ENCODE measurements around the gene CEP170B. TPM values are rescaled to one million over a fixed set of nuclear protein-coding genes. Genes with fewer than 3 reads are reported as not detected.
A peak's percentile ranks its signal among the peaks of the same experiment; 100 is the strongest.

The CEP170B gene
- total and polyA plus RNA-seq, 2 of the 13 experiments (the other 11 are each of a cell fraction or from before 2014, with no cell fraction given), result 4.3 to 8.8 TPM

DNA sequence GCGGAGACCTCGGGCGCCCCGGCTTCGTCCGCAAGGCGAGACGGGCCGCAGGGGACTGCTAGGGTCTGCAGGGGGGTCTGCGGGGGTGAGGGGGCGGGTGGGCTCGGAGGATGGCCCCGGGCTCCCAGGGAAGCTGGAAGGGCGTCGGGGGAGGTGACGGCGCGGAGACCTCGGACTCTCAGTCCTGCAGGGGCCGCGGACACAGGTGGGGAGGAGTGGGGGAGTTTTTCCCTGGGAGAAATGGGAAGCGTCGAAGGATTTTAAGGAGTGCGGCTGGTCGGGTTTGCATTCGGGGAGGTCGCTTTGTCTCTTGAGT is 38.2 kb upstream of the CEP170B start:
- WGBS (ENCODE audit: low lambda C conversion rate), result under 1% methylated on average over 10 of the region's 27 CpGs
- Histone ChIP-seq H3K27me3 (ENCODE audit: control insufficient read depth in 1 of 2, insufficient read depth in 2 of 2, low read length in 2 of 2) (no peaks in the 10 kb centered on the region; a peak in 1 of 5 replicates), H4K20me1 (ENCODE audit: insufficient read depth, low read length) (no peaks in the 10 kb centered on the region), H3K9ac (ENCODE audit: insufficient read depth, low read depth, low read length) (peak overlapping the region; percentile 61), H3K27ac (ENCODE audit: extremely low read length, insufficient read depth, low read length) (peak overlapping the region; percentile 56), H3K36me3 (replicated peaks in 1 of 2; ENCODE audit: control insufficient read depth in 1 of 2, insufficient read depth in 2 of 2, low read length in 2 of 2) (no peaks in the 10 kb centered on the region), H3K9me3 (ENCODE audit: low read length) (no peaks in the 10 kb centered on the region), H3K4me3 (replicated peaks in 1 of 3; ENCODE audit: insufficient read depth in 1 of 3, low read depth in 2 of 3, low read length in 3 of 3) (peak overlapping the region; percentile 66 to 82 (median 77)), H3K4me2 (ENCODE audit: low read depth, low read length) (peak overlapping the region; percentile 95), H3K4me1 (ENCODE audit: insufficient read depth, low read length) (peaks cover 24% of the 10 kb centered on the region), H3K79me2 (ENCODE audit: insufficient read depth, low read length) (no peaks in the 10 kb centered on the region), H2AFZ (ENCODE audit: low read length) (no peak overlapping the region)
- DNase-seq (ENCODE audit: low spot score) (no peak), FAIRE-seq (no peak), ATAC-seq (no peak)
- intact Hi-C loops (cut with micrococcal nuclease; ENCODE audit: unreplicated experiment) (loop anchor here (2.0 kb wide), 1 partner anchor 38 kb away; the partner anchor contains the start of gene CEP170B), in situ Hi-C loops (cut with HindIII; ENCODE audit: extremely low pct_ligation_motif_present, low pct_unique_long_range_greater_than_20kb) (loop anchor here (5.0 to 10.0 kb wide), 2 partner anchors 40 to 172 kb away; partner anchors contain the start of gene CEP170B)
- ChIA-PET CTCF (ENCODE audit: low intra/inter-chr PET ratio, low total read pairs) (interaction anchor here (0.7 to 3.0 kb wide), 3 partner anchors 26 to 58 kb away, joined by 3 to 10 read pairs (median 4); partner anchors contain the start of gene ZBTB42), POLR2A (interaction anchor here (1.0 to 2.8 kb wide), 11 partner anchors 20 to 161 kb away, joined by 3 to 36 read pairs (median 4); partner anchors contain the start of genes CEP170B, SIVA1 and ZBTB42)
- no TSS peak for BruUV-seq (replicated peaks)
- TF ChIP-seq ZNF292 (CRISPR knock-in tag; IDR thresholded peaks at IDR 0.05; ENCODE audit: borderline replicate concordance, low read depth), result no peak
- TF ChIP-seq, protein P1, sequence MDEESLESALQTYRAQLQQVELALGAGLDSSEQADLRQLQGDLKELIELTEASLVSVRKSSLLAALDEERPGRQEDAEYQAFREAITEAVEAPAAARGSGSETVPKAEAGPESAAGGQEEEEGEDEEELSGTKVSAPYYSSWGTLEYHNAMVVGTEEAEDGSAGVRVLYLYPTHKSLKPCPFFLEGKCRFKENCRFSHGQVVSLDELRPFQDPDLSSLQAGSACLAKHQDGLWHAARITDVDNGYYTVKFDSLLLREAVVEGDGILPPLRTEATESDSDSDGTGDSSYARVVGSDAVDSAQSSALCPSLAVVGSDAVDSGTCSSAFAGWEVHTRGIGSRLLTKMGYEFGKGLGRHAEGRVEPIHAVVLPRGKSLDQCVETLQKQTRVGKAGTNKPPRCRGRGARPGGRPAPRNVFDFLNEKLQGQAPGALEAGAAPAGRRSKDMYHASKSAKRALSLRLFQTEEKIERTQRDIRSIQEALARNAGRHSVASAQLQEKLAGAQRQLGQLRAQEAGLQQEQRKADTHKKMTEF (CRISPR knock-in tag; IDR thresholded peaks at IDR 0.05), result no peak
- TF ChIP-seq ZBTB8A (CRISPR knock-in tag; IDR thresholded peaks at IDR 0.05; ENCODE audit: borderline replicate concordance, low read depth), result no peak
- peak; percentile 48; the same call in 1 of the 2 replicates for TF ChIP-seq ZNF501 (CRISPR knock-in tag; IDR thresholded peaks at IDR 0.05)
- TF ChIP-seq MAFF (IDR thresholded peaks at IDR 0.05; ENCODE audit: low read depth, low read length), result no peak
- no peak for TF ChIP-seq THYN1 (CRISPR knock-in tag; IDR thresholded peaks at IDR 0.05; ENCODE audit: borderline replicate concordance, low read depth)
- TF ChIP-seq NFIB (CRISPR knock-in tag; IDR thresholded peaks at IDR 0.05; ENCODE audit: borderline replicate concordance), result no peak
- TF ChIP-seq ZNF644 (CRISPR knock-in tag; IDR thresholded peaks at IDR 0.05; ENCODE audit: low read depth), result no peak
- TF ChIP-seq PITX1 (CRISPR knock-in tag; IDR thresholded peaks at IDR 0.05), result no peak
- TF ChIP-seq POLR2AphosphoS5 (IDR thresholded peaks at IDR 0.05; ENCODE audit: low read depth, low read length), result peak; percentile 82
- peak; percentile 55; the same call in 1 of the 2 replicates for TF ChIP-seq POLR2G (IDR thresholded peaks at IDR 0.05; ENCODE audit: low read depth, low read length)
- peak in 1 of 2 experiments; percentile 43; a peak in 2 of 4 replicates for TF ChIP-seq POLR2A (IDR thresholded peaks at IDR 0.05; ENCODE audit: insufficient read depth in 1 of 2, low read depth in 2 of 2, low read length in 2 of 2)
- TF ChIP-seq SKI (IDR thresholded peaks at IDR 0.05; ENCODE audit: partially characterized antibody), result no peak
- TF ChIP-seq, protein P2, sequence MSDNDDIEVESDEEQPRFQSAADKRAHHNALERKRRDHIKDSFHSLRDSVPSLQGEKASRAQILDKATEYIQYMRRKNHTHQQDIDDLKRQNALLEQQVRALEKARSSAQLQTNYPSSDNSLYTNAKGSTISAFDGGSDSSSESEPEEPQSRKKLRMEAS (IDR thresholded peaks at IDR 0.05), result no peak
- no peak for TF ChIP-seq SP1 (IDR thresholded peaks at IDR 0.05)
- TF ChIP-seq SP1 (CRISPR knock-in tag; IDR thresholded peaks at IDR 0.05), result no peak
- no peak for TF ChIP-seq ZNF776 (CRISPR knock-in tag; IDR thresholded peaks at IDR 0.05)
- TF ChIP-seq, protein P3, sequence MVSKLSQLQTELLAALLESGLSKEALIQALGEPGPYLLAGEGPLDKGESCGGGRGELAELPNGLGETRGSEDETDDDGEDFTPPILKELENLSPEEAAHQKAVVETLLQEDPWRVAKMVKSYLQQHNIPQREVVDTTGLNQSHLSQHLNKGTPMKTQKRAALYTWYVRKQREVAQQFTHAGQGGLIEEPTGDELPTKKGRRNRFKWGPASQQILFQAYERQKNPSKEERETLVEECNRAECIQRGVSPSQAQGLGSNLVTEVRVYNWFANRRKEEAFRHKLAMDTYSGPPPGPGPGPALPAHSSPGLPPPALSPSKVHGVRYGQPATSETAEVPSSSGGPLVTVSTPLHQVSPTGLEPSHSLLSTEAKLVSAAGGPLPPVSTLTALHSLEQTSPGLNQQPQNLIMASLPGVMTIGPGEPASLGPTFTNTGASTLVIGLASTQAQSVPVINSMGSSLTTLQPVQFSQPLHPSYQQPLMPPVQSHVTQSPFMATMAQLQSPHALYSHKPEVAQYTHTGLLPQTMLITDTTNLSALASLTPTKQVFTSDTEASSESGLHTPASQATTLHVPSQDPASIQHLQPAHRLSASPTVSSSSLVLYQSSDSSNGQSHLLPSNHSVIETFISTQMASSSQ (IDR thresholded peaks at IDR 0.05; ENCODE audit: low read depth), result no peak
- TF ChIP-seq, protein P3 (CRISPR knock-in tag; IDR thresholded peaks at IDR 0.05; ENCODE audit: borderline replicate concordance), result no peak
- TF ChIP-seq PHF20 (CRISPR knock-in tag; IDR thresholded peaks at IDR 0.05), result no peak
- 0 out of 2 replicates have a peak, but pooled peaks have one; percentile 8 for TF ChIP-seq ARNT2 (CRISPR knock-in tag; IDR thresholded peaks at IDR 0.05; ENCODE audit: low read depth)
- 0 out of 2 replicates have a peak, but pooled peaks have one; percentile 14 for TF ChIP-seq ZMAT3 (CRISPR knock-in tag; conservative IDR thresholded peaks at IDR 0.05)
- no peak for TF ChIP-seq HHEX (CRISPR knock-in tag; IDR thresholded peaks at IDR 0.05)
